HCT116 (cell line): ENCODE results near the gene SERGEF. TPM values are rescaled to one million over a fixed set of nuclear protein-coding genes. Genes with fewer than 3 reads are reported as not detected.

ENCODE experiments used
- ATAC-seq: fragments of 200-7000 bp; cut with Tn5 transposase; 2 replicates; pipeline ENCODE4 v1.9.1; 2020; ENCODE audit warnings: mild to moderate bottlenecking, moderate library complexity
- BruUV-seq: library from RNA; stranded (reverse); fragments of 400-500 nt; replicated peaks from 2 replicates; lab custom pipeline; 2021; lab: Mats Ljungman, UMichigan
- CTCF ChIA-PET: fragments of 300-600 bp; sonication (Branson Sonifier 250); formaldehyde crosslinking; loops from one replicate; lab custom pipeline; 2021; ENCODE audit warnings: antibody characterized with exemption; lab: Charles Lee
- POLR2A ChIA-PET: fragments of 300-600, 350-600 bp; sonication (Branson Sonifier 250); formaldehyde crosslinking; loops from one replicate; lab custom pipeline; 2021; ENCODE audit warnings: antibody characterized with exemption; lab: Charles Lee
- RAD21 ChIA-PET, 2 experiments: fragments of 300-600 bp; sonication (Branson Sonifier 250); formaldehyde crosslinking; loops; one replicate each; lab custom pipeline; 2023; ENCODE audit warnings: low total read pairs in 2 of 2; ENCODE audit not compliant: uncharacterized antibody in 2 of 2, unreplicated experiment in 2 of 2, low non-redundant PET in 1 of 2; lab: Charles Lee
- DNase-seq: peaks from one replicate; pipeline ENCODE4 v3.0.0-alpha.2; 2010; ENCODE audit warnings: low read depth, low spot score
- H2AFZ ChIP-seq: fragments of 200-600 bp; shearing (Covaris generic), sonication (generic); 2 replicates; pipeline ENCODE4 v1.6.1; 2017; ENCODE audit warnings: low read depth, mixed run types, mixed read lengths, antibody characterized with exemption, low read length; ENCODE audit not compliant: poor library complexity, severe bottlenecking
- H3K27ac ChIP-seq: 2 replicates; pipeline ENCODE4 v1.5.1; 2012; ENCODE audit warnings: low read depth, low read length
- H3K27me3 ChIP-seq: fragments of 200-600 bp; sonication (generic); 2 replicates; pipeline ENCODE4 v1.6.1; 2016; ENCODE audit warnings: mixed run types, low read length, mixed read lengths; ENCODE audit not compliant: insufficient read depth
- H3K36me3 ChIP-seq, 2 experiments: fragments of 200-500 bp in 1 of 2; fragments of 200-600 bp in 1 of 2; sonication (Bioruptor generic) in 1 of 2; sonication (generic) in 1 of 2; 2 replicates each; pipeline versions ENCODE4 v1.5.1 to v1.6.1; 2014 to 2016; ENCODE audit warnings: low read length in 2 of 2, inconsistent platforms in 1 of 2, mixed read lengths in 1 of 2, mixed run types in 1 of 2; ENCODE audit not compliant: insufficient read depth in 2 of 2, control insufficient read depth in 1 of 2
- H3K4me1 ChIP-seq, 2 experiments: fragments of 200-600 bp in 1 of 2; sonication (generic) in 1 of 2; 2 replicates each; pipeline versions ENCODE4 v1.5.1 to v1.6.1; 2012 to 2017; ENCODE audit warnings: low read length in 2 of 2, inconsistent platforms in 1 of 2, mild to moderate bottlenecking in 1 of 2, mixed read lengths in 1 of 2, mixed run types in 1 of 2, moderate library complexity in 1 of 2; ENCODE audit not compliant: insufficient read depth in 2 of 2, control insufficient read depth in 1 of 2
- H3K4me2 ChIP-seq: fragments of 200-600 bp; sonication (generic); 2 replicates; pipeline ENCODE4 v1.6.1; 2017; ENCODE audit warnings: mixed run types, low read length, mixed read lengths
- H3K4me3 ChIP-seq, 2 experiments: fragments of 200-600 bp in 1 of 2; sonication (generic) in 1 of 2; replicated peaks in 1 of 2; 2 replicates each; pipeline ENCODE4 v1.5.1; 2011 to 2016; ENCODE audit warnings: low read length in 2 of 2, control low read depth in 1 of 2, low read depth in 1 of 2, mild to moderate bottlenecking in 1 of 2, mixed read lengths in 1 of 2, mixed run types in 1 of 2
- H3K79me2 ChIP-seq: fragments of 200-600 bp; sonication (generic); 2 replicates; pipeline ENCODE4 v1.6.1; 2017; ENCODE audit warnings: mild to moderate bottlenecking, mixed run types, low read length, moderate library complexity, mixed read lengths; ENCODE audit not compliant: insufficient read depth
- H3K9ac ChIP-seq: fragments of 200-600 bp; sonication (generic); 2 replicates; pipeline ENCODE4 v1.6.1; 2016; ENCODE audit warnings: low read length, mixed read lengths
- H3K9me2 ChIP-seq: fragments of 200-600 bp; sonication (generic), shearing (Covaris generic); 2 replicates; pipeline ENCODE4 v1.6.1; 2017; ENCODE audit warnings: mixed run types, mild to moderate bottlenecking, moderate library complexity; ENCODE audit not compliant: insufficient read depth
- H3K9me3 ChIP-seq, 2 experiments: fragments of 200-500 bp in 1 of 2; fragments of 200-600 bp in 1 of 2; sonication (Bioruptor generic) in 1 of 2; sonication (generic) in 1 of 2; 2 replicates each; pipeline ENCODE4 v1.6.1; 2014 to 2017; ENCODE audit warnings: low read length in 2 of 2, mixed read lengths in 2 of 2, inconsistent platforms in 1 of 2, low read depth in 1 of 2, mild to moderate bottlenecking in 1 of 2, mixed run types in 1 of 2, moderate library complexity in 1 of 2; ENCODE audit not compliant: control insufficient read depth in 1 of 2, insufficient read depth in 1 of 2
- H4K20me1 ChIP-seq: fragments of 200-600 bp; sonication (generic), shearing (Covaris generic); 2 replicates; pipeline ENCODE4 v1.6.1; 2017; ENCODE audit warnings: mixed run types, mild to moderate bottlenecking, moderate library complexity; ENCODE audit not compliant: insufficient read depth
- CBX3 ChIP-seq: IDR thresholded peaks from 2 replicates; pipeline ENCODE4 v1.6.1; 2012; ENCODE audit warnings: low read depth
- CTCF ChIP-seq, 3 experiments: fragments of 200-600 bp in 1 of 3; sonication (generic) in 1 of 3; IDR thresholded peaks in 2 of 3; conservative IDR thresholded peaks in 1 of 3; 2 replicates each; pipeline ENCODE4 v1.5.1; 2012 to 2017; ENCODE audit warnings: low read depth in 2 of 3, low read length in 2 of 3, antibody characterized with exemption in 1 of 3, borderline replicate concordance in 1 of 3, control low read depth in 1 of 3, mild to moderate bottlenecking in 1 of 3, mixed read lengths in 1 of 3, mixed run types in 1 of 3, moderate library complexity in 1 of 3; ENCODE audit not compliant: insufficient read depth in 1 of 3
- ELF1 ChIP-seq: IDR thresholded peaks from 2 replicates; pipeline ENCODE4 v1.6.1; 2012; ENCODE audit warnings: low read depth, borderline replicate concordance
- FOSL1 ChIP-seq: IDR thresholded peaks from 2 replicates; pipeline ENCODE4 v1.6.1; 2012; ENCODE audit warnings: low read depth
- JUND ChIP-seq: IDR thresholded peaks from 2 replicates; pipeline ENCODE4 v1.6.1; 2012
- MAX ChIP-seq: IDR thresholded peaks from 2 replicates; pipeline ENCODE4 v1.6.1; 2012
- POLR2A ChIP-seq: IDR thresholded peaks from 2 replicates; pipeline ENCODE4 v1.7.0; 2011; ENCODE audit warnings: borderline replicate concordance; ENCODE audit not compliant: insufficient read depth, insufficient read length; ENCODE audit errors: extremely low read depth
- RAD21 ChIP-seq: IDR thresholded peaks from 2 replicates; pipeline ENCODE4 v1.6.1; 2012; ENCODE audit warnings: low read depth, mild to moderate bottlenecking
- SIN3A ChIP-seq: IDR thresholded peaks from 2 replicates; pipeline ENCODE4 v1.6.1; 2012; ENCODE audit warnings: low read depth
- SP1 ChIP-seq: IDR thresholded peaks from 2 replicates; pipeline ENCODE4 v1.6.1; 2012; ENCODE audit warnings: low read depth
- SRF ChIP-seq: IDR thresholded peaks from 2 replicates; pipeline ENCODE4 v1.6.1; 2012; ENCODE audit warnings: low read depth
- TCF7L2 ChIP-seq: IDR thresholded peaks from 2 replicates; pipeline ENCODE4 v1.7.0; 2011; ENCODE audit warnings: borderline replicate concordance, inconsistent platforms; ENCODE audit not compliant: insufficient read depth, insufficient read length; ENCODE audit errors: extremely low read depth
- YY1 ChIP-seq: IDR thresholded peaks from 2 replicates; pipeline ENCODE4 v1.6.1; 2011; ENCODE audit warnings: low read length, low read depth, moderate library complexity, mild to moderate bottlenecking; ENCODE audit not compliant: insufficient replicate concordance; ENCODE audit errors: extremely low read depth
- ZNF274 ChIP-seq: fragments of 200-500 bp; sonication (Bioruptor generic); IDR thresholded peaks from 2 replicates; pipeline ENCODE4 v1.6.1; 2014; ENCODE audit warnings: mild to moderate bottlenecking, low read depth, low read length, inconsistent platforms
- intact Hi-C: fragments of 100-400 bp; cut with micrococcal nuclease; formaldehyde crosslinking; loops from 2 replicates; pipeline ENCODE4 v1.10.0; 2022
- total RNA-seq: library from RNA; stranded (reverse); gene quantifications from one replicate; pipeline ENCODE4 v1.2.1, GENCODE V29; 2021; ENCODE audit not compliant: unreplicated experiment
- TF ChIP-seq, protein P1 (sequence below): IDR thresholded peaks from 2 replicates; pipeline ENCODE4 v1.6.1; 2012; ENCODE audit warnings: low read depth

The SERGEF gene
- total RNA-seq, 1 experiment from 2014 or later, result 32.8 TPM

GRCh38 chr11:17986007-17986710 is 26.7 kb downstream of the SERGEF start (continued):
- no peak for TF ChIP-seq MAX
- no peak for TF ChIP-seq ELF1
- no peak for TF ChIP-seq RAD21

GRCh38 chr11:17985517-17985916 is 27.3 kb downstream of the SERGEF start:
- ChIA-PET POLR2A (no interaction called here), RAD21 (no interaction called here)
- H3K4me3 ChIP-seq, result no peak overlapping the region
- H4K20me1 ChIP-seq, result no peaks in the 10 kb centered on the region
- peak overlapping the region; percentile 55 for H3K4me2 ChIP-seq
- H3K27me3 ChIP-seq, result no peaks in the 10 kb centered on the region
- no TSS peak for BruUV-seq
- H3K4me1 ChIP-seq, result peaks cover 23 to 28% of the 10 kb centered on the region in 2 experiments
- H3K36me3 ChIP-seq, result peaks cover 0 to 2% of the 10 kb centered on the region in 2 experiments; a peak in 2 of 4 replicates
- H3K27ac ChIP-seq, result peak overlapping the region; percentile 64
- TF ChIP-seq TCF7L2 (no peak), YY1 (no peak), SRF (no peak), FOSL1 (peak; percentile 47), SP1 (peak; percentile 58; the same call in 1 of the 2 replicates), CTCF (IDR thresholded peaks at IDR 0.05 in 2 of 3, conservative IDR thresholded peaks at IDR 0.05 in 1 of 3; ENCODE audit: borderline replicate concordance in 1 of 3, insufficient read depth in 1 of 3, low read depth in 2 of 3, low read length in 2 of 3) (no peak), POLR2A (no peak), JUND (peak; percentile 55), ZNF274 (no peak), CBX3 (no peak), SIN3A (no peak; the same call in 1 of the 2 replicates)
- TF ChIP-seq, protein P1, sequence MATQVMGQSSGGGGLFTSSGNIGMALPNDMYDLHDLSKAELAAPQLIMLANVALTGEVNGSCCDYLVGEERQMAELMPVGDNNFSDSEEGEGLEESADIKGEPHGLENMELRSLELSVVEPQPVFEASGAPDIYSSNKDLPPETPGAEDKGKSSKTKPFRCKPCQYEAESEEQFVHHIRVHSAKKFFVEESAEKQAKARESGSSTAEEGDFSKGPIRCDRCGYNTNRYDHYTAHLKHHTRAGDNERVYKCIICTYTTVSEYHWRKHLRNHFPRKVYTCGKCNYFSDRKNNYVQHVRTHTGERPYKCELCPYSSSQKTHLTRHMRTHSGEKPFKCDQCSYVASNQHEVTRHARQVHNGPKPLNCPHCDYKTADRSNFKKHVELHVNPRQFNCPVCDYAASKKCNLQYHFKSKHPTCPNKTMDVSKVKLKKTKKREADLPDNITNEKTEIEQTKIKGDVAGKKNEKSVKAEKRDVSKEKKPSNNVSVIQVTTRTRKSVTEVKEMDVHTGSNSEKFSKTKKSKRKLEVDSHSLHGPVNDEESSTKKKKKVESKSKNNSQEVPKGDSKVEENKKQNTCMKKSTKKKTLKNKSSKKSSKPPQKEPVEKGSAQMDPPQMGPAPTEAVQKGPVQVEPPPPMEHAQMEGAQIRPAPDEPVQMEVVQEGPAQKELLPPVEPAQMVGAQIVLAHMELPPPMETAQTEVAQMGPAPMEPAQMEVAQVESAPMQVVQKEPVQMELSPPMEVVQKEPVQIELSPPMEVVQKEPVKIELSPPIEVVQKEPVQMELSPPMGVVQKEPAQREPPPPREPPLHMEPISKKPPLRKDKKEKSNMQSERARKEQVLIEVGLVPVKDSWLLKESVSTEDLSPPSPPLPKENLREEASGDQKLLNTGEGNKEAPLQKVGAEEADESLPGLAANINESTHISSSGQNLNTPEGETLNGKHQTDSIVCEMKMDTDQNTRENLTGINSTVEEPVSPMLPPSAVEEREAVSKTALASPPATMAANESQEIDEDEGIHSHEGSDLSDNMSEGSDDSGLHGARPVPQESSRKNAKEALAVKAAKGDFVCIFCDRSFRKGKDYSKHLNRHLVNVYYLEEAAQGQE, result no peak
- TF ChIP-seq, all 23 proteins: peak for 3
- Histone ChIP-seq H2AFZ (no peak overlapping the region), H3K9me2 (no peaks in the 10 kb centered on the region), H3K79me2 (no peaks in the 10 kb centered on the region), H3K9me3 (no peaks in the 10 kb centered on the region), H3K9ac (peak overlapping the region; percentile 15; the same call in 1 of the 2 replicates)
- ATAC-seq (peak; percentile 72), DNase-seq (peak; percentile 51)
- CTCF ChIA-PET, result interaction anchor here (1.1 to 2.5 kb wide), 3 partner anchors 12 to 255 kb away, joined by 4 to 14 read pairs (median 7); no protein-coding TSS in a partner anchor
- intact Hi-C loops, result no loop called here
